SU-DHL-6 (cell line): ENCODE results near the gene SRCAP.

Experiments used
- CTCF ChIP-seq: fragments of 200-600 bp; sonication (generic); IDR thresholded peaks from one replicate; pipeline ENCODE4 v1.5.1; 2017; ENCODE audit warnings: antibody characterized with exemption, mild to moderate bottlenecking, low read length, moderate library complexity; ENCODE audit not compliant: insufficient read depth, poor library complexity, severe bottlenecking
- EZH2phosphoT487 ChIP-seq: fragments of 200-600 bp; sonication (generic), shearing (Covaris generic); conservative IDR thresholded peaks from 2 replicates; pipeline ENCODE4 v1.6.1; 2018; ENCODE audit warnings: mild to moderate bottlenecking, antibody characterized with exemption, low read length, moderate library complexity, mixed read lengths

DNA sequence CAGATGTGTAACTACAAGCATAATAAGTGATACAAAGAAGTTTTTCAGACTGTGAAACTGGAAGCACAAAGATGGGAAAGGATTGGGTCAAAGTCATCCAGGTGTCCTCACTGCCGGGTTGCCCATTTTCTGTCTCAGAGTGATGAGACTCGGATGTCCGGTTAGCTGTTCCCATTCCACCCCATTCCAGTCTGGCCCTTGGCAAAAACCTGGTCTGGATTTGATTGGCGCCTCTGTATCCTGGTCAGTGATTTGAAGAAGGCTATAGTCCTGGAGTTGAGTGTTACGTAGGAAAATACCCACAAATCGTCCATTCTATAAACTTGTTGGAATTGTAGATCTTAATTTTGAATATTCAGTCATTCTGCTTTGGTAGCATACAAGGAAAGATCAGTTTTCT is 29.4 kb downstream of the SRCAP start:
- TF ChIP-seq CTCF: no peak
- no peak for TF ChIP-seq EZH2phosphoT487
